Keratinocyte (primary cell): ENCODE data around the gene EXOC4. TPM values are rescaled to one million over a fixed set of nuclear protein-coding genes. Genes with fewer than 3 reads are reported as not detected.

Experiments
- DNase-seq: peaks from one replicate; pipeline ENCODE4 v3.0.0-alpha.2; 2011; ENCODE audit warnings: low read depth, missing footprints, low spot score
- FAIRE-seq: peaks from 2 replicates; lab custom pipeline; 2011; peaks lifted over from hg19 to GRCh38; lab: Jason Lieb, UNC
- H2AFZ ChIP-seq: 2 replicates; pipeline ENCODE4 v1.6.0; 2012; ENCODE audit warnings: low read length, control low read depth, inconsistent platforms; ENCODE audit not compliant: control insufficient read depth
- H3K27ac ChIP-seq: 2 replicates; pipeline ENCODE4 v1.5.1; 2011; ENCODE audit warnings: low read length; ENCODE audit not compliant: control insufficient read depth, insufficient read depth
- H3K27me3 ChIP-seq: 3 replicates; pipeline ENCODE4 v1.6.0; 2011; ENCODE audit warnings: low read length; ENCODE audit not compliant: control insufficient read depth, insufficient read depth; ENCODE audit errors: extremely low read depth
- H3K36me3 ChIP-seq, 2 experiments: 2 replicates in 1 of 2; 3 replicates in 1 of 2; pipeline ENCODE4 v1.5.1; 2011; ENCODE audit warnings: low read length in 2 of 2, mild to moderate bottlenecking in 1 of 2; ENCODE audit not compliant: control insufficient read depth in 2 of 2, insufficient read depth in 2 of 2; ENCODE audit errors: extremely low read depth in 1 of 2
- H3K4me1 ChIP-seq: 3 replicates; pipeline ENCODE4 v1.5.1; 2011; ENCODE audit warnings: low read length; ENCODE audit not compliant: control insufficient read depth, insufficient read depth; ENCODE audit errors: extremely low read depth
- H3K4me2 ChIP-seq: 3 replicates; pipeline ENCODE4 v1.6.0; 2011; ENCODE audit warnings: low read depth, low read length; ENCODE audit not compliant: control insufficient read depth, insufficient read depth; ENCODE audit errors: extremely low read depth
- H3K4me3 ChIP-seq, 3 experiments: fragments of 200-600 bp in 1 of 3; sonication (generic) in 1 of 3; 2 replicates in 2 of 3; 3 replicates in 1 of 3; pipeline ENCODE4 v1.5.1; 2011 to 2016; ENCODE audit warnings: low read length in 3 of 3, mild to moderate bottlenecking in 3 of 3, control low read depth in 2 of 3, inconsistent platforms in 1 of 3, low read depth in 1 of 3, mixed read lengths in 1 of 3, mixed run types in 1 of 3, moderate library complexity in 1 of 3; ENCODE audit not compliant: control insufficient read depth in 2 of 3, insufficient read depth in 2 of 3; ENCODE audit errors: extremely low read depth in 1 of 3
- H3K79me2 ChIP-seq: 2 replicates; pipeline ENCODE4 v1.6.0; 2012; ENCODE audit warnings: low read length; ENCODE audit not compliant: control insufficient read depth, insufficient read depth
- H3K9ac ChIP-seq: 3 replicates; pipeline ENCODE4 v1.6.0; 2011; ENCODE audit warnings: low read length; ENCODE audit not compliant: control insufficient read depth, insufficient read depth; ENCODE audit errors: extremely low read depth
- H3K9me1 ChIP-seq: 3 replicates; pipeline ENCODE4 v1.6.0; 2011; ENCODE audit warnings: low read length; ENCODE audit not compliant: control insufficient read depth, insufficient read depth; ENCODE audit errors: extremely low read depth
- H3K9me3 ChIP-seq: 2 replicates; pipeline ENCODE4 v1.5.1; 2012; ENCODE audit warnings: low read depth, low read length; ENCODE audit not compliant: control insufficient read depth
- H4K20me1 ChIP-seq: 3 replicates; pipeline ENCODE4 v1.6.0; 2011; ENCODE audit warnings: low read length; ENCODE audit not compliant: control insufficient read depth, insufficient read depth; ENCODE audit errors: extremely low read depth
- EZH2 ChIP-seq: IDR thresholded peaks from one replicate; pipeline ENCODE4 v1.6.1; 2012; ENCODE audit warnings: inconsistent platforms, mild to moderate bottlenecking, low read length, moderate library complexity
- dilution Hi-C: fragments of 300-500 bp; cut with MboI; formaldehyde crosslinking; loops from one replicate; pipeline ENCODE4 v1.7.0; 2020; ENCODE audit warnings: low sequenced_read_pairs; ENCODE audit not compliant: extremely low pct_ligation_motif_present
- polyA plus RNA-seq, 5 experiments: library from polyadenylated mRNA; depleted of rRNA in 3 of 5; stranded (reverse) in 3 of 5; stranded (forward) in 1 of 5; unstranded in 1 of 5; fragments of >200 nt; gene quantifications; 1 replicate in 1 of 5; 2 replicates in 3 of 5; 3 replicates in 1 of 5; pipeline versions ENCODE4 v1.2.1 to v1.2.3, GENCODE V29; 2011 to 2012; ENCODE audit warnings: missing spikeins in 2 of 5, low read depth in 1 of 5, low replicate concordance in 1 of 5
- TF ChIP-seq, protein P1 (sequence below), 3 experiments: IDR thresholded peaks in 1 of 3; conservative IDR thresholded peaks in 1 of 3; optimal IDR thresholded peaks in 1 of 3; 2 replicates in 2 of 3; 3 replicates in 1 of 3; pipeline versions ENCODE3 to v1.5.1; 2011; ENCODE audit warnings: low read length in 3 of 3, mild to moderate bottlenecking in 3 of 3, moderate library complexity in 2 of 3, control low read depth in 1 of 3, inconsistent platforms in 1 of 3; ENCODE audit not compliant: insufficient read depth in 2 of 3; ENCODE audit errors: extremely low read depth in 1 of 3

EXOC4 gene
- polyA plus RNA-seq, 1 donor (not counting 4 experiments of a cell fraction or from before 2014, with no cell fraction given), result 52.6 TPM

DNA sequence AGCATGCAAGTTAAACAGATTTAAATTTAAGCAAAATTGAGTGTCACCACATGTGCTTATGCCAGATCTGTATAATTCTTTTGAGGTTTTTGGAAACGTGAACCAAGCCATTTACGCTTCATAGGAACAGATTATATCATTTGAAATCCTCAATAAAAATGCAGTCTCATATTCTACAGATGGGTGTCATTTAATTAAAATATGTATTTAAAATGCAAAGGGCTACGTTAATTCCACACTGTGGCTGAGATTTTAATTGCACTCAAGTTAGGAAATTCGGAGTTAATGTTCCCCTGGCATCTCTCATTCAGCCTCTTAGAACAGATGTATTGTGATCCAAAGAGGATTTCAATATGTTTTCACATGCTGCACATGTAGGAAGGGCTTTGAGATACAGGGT, 709.8 kb downstream of the EXOC4 start:
- Histone ChIP-seq H3K4me3 (no peak overlapping the region), H4K20me1 (no peaks in the 10 kb centered on the region), H3K9me3 (no peaks in the 10 kb centered on the region), H3K36me3 (no peaks in the 10 kb centered on the region), H2AFZ (no peak overlapping the region), H3K9me1 (no peaks in the 10 kb centered on the region), H3K79me2 (no peaks in the 10 kb centered on the region), H3K27me3 (no peaks in the 10 kb centered on the region), H3K27ac (no peak overlapping the region), H3K4me2 (no peak overlapping the region), H3K9ac (no peak overlapping the region), H3K4me1 (no peaks in the 10 kb centered on the region)
- DNase-seq (no peak), FAIRE-seq (no peak)
- dilution Hi-C loops, result no loop called here
- no peak for TF ChIP-seq EZH2
- TF ChIP-seq, protein P1, sequence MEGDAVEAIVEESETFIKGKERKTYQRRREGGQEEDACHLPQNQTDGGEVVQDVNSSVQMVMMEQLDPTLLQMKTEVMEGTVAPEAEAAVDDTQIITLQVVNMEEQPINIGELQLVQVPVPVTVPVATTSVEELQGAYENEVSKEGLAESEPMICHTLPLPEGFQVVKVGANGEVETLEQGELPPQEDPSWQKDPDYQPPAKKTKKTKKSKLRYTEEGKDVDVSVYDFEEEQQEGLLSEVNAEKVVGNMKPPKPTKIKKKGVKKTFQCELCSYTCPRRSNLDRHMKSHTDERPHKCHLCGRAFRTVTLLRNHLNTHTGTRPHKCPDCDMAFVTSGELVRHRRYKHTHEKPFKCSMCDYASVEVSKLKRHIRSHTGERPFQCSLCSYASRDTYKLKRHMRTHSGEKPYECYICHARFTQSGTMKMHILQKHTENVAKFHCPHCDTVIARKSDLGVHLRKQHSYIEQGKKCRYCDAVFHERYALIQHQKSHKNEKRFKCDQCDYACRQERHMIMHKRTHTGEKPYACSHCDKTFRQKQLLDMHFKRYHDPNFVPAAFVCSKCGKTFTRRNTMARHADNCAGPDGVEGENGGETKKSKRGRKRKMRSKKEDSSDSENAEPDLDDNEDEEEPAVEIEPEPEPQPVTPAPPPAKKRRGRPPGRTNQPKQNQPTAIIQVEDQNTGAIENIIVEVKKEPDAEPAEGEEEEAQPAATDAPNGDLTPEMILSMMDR (optimal IDR thresholded peaks at IDR 0.05 in 1 of 3, IDR thresholded peaks at IDR 0.05 in 1 of 3, conservative IDR thresholded peaks at IDR 0.05 in 1 of 3; ENCODE audit: extremely low read depth in 1 of 3, insufficient read depth in 2 of 3, low read length in 3 of 3), result no peak

DNA sequence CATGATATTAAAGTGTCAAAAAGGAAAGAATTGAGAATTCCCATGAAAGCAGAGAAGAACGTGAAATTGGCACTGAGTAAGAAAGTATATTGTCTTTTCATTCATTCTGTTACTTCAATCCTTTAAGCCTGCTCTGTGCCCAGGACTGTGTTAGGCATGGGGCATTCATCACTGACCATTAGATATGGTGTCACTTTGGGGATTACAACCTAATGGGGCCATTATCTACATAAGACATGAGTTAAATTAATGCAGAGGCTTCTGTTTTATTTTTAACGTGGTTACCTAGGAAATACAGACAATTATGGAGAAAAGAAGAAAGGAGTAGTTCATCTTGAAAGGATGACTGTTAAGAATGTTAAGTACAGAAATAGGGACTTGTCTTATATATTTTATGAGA, 710.8 kb downstream of the EXOC4 start:
- dilution Hi-C loops, result no loop called here
- Histone ChIP-seq H3K36me3 (no peaks in the 10 kb centered on the region), H3K79me2 (no peaks in the 10 kb centered on the region), H3K9me3 (no peaks in the 10 kb centered on the region), H3K27me3 (no peaks in the 10 kb centered on the region), H3K27ac (no peak overlapping the region), H3K9ac (no peak overlapping the region), H4K20me1 (no peaks in the 10 kb centered on the region), H3K9me1 (no peaks in the 10 kb centered on the region), H2AFZ (no peak overlapping the region), H3K4me1 (no peaks in the 10 kb centered on the region), H3K4me2 (no peak overlapping the region), H3K4me3 (no peak overlapping the region)
- TF ChIP-seq, protein P1 (optimal IDR thresholded peaks at IDR 0.05 in 1 of 3, IDR thresholded peaks at IDR 0.05 in 1 of 3, conservative IDR thresholded peaks at IDR 0.05 in 1 of 3; ENCODE audit: extremely low read depth in 1 of 3, insufficient read depth in 2 of 3, low read length in 3 of 3), result no peak
- TF ChIP-seq EZH2, result no peak
- FAIRE-seq, result no peak
- DNase-seq, result no peak
